ENCODE data around the gene LSMEM2.

The LSMEM2 gene

DNA sequence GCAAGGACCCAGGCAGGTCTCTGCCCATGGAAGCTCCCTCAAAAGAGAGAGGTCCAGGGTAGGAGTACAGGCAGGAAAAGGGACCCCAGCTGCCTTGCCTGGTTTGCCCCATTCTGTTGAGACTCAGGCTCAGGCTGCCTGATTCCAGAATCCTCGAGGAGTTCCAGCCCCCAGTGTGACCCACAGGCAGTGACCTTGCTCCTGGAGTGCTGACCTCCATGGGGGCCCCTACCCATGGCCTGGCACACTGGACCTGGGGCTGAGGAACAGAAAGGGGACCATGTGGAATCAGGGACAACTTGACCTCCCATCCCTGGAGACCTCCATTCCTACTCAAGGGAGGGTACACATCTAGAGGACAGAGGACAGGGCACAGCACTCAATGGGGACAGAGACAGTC lies 13.3 kb upstream of the LSMEM2 start:
- peak overlapping the region; percentile 97 to 99 for H3K27ac ChIP-seq
- no peak for DNase-seq (ENCODE audit: low spot score)
- H3K4me3 ChIP-seq, result no peak overlapping the region
- TF ChIP-seq, protein P1, sequence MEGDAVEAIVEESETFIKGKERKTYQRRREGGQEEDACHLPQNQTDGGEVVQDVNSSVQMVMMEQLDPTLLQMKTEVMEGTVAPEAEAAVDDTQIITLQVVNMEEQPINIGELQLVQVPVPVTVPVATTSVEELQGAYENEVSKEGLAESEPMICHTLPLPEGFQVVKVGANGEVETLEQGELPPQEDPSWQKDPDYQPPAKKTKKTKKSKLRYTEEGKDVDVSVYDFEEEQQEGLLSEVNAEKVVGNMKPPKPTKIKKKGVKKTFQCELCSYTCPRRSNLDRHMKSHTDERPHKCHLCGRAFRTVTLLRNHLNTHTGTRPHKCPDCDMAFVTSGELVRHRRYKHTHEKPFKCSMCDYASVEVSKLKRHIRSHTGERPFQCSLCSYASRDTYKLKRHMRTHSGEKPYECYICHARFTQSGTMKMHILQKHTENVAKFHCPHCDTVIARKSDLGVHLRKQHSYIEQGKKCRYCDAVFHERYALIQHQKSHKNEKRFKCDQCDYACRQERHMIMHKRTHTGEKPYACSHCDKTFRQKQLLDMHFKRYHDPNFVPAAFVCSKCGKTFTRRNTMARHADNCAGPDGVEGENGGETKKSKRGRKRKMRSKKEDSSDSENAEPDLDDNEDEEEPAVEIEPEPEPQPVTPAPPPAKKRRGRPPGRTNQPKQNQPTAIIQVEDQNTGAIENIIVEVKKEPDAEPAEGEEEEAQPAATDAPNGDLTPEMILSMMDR (IDR thresholded peaks at IDR 0.05), result no peak

DNA sequence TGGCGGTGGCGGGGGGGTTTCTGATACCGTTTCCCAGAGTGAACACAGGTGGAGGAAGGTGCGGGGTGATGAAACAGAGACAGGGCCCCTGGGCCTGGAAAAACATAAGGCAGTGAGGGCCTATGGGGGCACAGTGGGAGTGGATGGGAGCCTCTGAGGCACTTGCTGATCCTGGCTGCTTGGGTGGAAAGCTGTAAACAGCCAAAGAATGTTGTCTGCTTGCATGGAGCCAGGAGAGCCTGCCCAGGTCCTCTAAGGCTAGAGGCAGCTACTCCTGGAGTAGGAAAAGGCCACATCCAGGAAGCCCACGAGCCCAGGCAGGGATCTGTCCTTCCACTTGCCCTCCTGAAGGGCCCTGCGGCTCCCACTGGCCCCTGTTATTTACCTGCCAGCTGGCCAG lies 12.9 kb upstream of the LSMEM2 start:
- Histone ChIP-seq H3K27ac (peak overlapping the region; percentile 97 to 99), H3K4me3 (peak overlapping the region; percentile 74)
- no peak for DNase-seq (ENCODE audit: low spot score)
- TF ChIP-seq, protein P1 (IDR thresholded peaks at IDR 0.05), result no peak

DNA sequence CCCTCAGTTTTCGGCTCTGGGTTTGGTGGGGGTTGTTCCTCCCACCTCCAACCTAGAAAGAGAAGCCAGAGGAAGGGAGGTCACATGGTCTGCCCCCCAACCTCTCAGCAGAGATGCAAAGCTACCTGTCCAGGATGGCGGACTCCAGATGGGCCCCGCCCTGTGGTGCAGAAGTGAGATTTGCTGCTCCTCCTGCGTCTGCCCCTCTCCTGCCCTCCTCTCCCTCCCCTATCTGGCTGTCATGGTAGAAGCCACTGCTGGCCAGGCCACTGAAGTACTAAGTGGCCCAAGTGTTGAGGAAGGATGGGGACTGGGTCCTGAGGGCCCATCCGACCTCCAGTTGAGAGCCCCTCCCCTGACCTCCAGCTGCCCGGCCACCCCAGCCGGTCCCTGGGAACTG lies 12.1 kb upstream of the LSMEM2 start:
- Histone ChIP-seq H3K4me3 (peak overlapping the region; percentile 74), H3K27ac (peak overlapping the region; percentile 97 to 99)
- no peak for DNase-seq (ENCODE audit: low spot score)
- TF ChIP-seq, protein P1 (IDR thresholded peaks at IDR 0.05), result no peak

DNA sequence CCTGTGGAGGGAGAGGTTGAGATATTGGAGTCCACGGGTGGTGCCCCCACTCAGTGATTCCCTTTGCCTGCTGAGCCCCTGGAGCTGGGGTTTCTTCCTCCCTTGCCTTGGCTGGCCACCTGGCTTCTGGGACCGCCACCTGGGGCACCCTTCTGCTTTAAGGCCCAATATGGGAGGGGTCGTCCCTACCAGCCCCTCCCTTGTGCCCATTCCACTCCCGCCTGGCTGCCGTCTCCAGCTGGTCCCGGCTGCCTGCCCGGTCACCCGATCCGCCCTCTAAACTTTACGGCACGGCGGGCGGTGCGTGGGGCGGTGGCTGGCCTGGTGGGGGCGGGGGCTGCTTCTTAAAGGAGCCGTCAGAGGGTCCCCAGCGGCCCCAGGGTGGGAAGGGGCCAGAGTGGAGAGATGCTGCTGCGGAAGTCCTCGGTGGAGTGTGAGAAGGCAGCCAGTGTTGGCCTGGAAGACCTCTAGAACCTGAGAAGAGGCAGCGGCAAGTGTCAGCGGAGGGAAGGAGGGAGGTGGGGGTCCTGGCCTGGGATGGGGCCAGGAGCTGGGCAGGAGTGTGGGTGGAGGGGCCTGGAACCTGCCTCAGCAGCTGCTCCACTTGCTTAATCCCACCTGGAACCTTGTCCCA lies 11.5 kb upstream of the LSMEM2 start:
- TF ChIP-seq, protein P1 (IDR thresholded peaks at IDR 0.05), result no peak
- Histone ChIP-seq H3K27ac (peak overlapping the region; percentile 97 to 99), H3K4me3 (peak overlapping the region; percentile 74)
- DNase-seq (ENCODE audit: low spot score), result peak; percentile 87

DNA sequence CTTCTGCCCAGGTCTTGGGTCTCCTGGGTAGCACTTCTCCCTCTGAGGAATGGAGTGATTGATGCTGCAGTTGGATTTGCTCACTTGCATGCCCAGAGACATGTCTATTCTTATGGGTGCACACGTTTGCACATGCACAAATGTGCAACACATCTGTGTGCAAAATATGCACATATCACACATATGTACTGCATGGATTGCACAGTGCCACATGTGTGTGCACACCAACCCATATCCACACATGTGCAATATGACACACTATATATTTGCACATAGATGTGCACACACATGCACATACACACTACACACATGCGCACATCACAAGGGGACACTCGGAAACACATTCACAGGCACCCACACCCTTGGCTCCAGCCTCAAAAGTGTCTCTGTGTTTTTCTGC lies 10.6 kb upstream of the LSMEM2 start:
- H3K27ac ChIP-seq, result peak overlapping the region; percentile 97 to 99
- TF ChIP-seq, protein P1 (IDR thresholded peaks at IDR 0.05), result no peak
- H3K4me3 ChIP-seq, result peak overlapping the region; percentile 74
- DNase-seq (ENCODE audit: low spot score), result no peak

DNA sequence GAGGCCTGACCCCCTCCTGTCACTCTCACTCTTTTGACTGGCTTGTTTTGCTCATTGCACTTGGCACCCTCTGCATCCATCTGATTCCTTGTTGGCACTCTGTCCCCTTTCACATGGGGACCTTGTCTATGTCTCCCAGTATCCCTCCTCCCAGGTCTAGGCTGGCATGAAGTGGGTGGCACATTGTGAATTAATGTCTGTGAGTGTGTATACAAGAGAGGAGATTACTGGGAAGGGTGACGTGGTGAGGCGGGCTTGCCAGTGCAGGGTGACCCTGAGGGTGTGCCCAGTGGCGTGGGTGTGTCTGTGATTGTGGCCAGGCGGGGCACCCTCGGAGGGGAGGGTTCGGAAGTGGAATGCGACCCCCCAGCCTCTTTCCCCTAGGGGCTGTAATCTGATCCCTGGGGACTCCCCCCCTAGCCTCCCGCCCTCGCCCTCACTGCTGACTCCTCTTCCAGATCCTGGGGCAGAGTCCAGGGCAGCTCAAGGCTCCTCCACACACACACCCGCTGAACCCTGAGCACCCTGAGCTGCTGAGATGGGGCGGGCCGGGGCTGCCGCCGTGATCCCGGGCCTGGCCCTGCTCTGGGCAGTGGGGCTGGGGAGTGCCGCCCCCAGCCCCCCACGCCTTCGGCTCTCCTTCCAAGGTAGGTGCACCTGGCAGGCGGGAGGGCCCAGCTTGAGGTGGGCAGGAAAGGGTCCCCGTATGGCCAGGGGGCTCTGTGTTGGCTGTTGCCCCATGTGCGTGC lies 10.0 kb upstream of the LSMEM2 start, which contains the start of gene SEMA3B:
SEMA3B (plus strand) TSS at position 445 of the 749 bp plus-strand sequence; CDS start at position 539, 94 bp downstream.
- DNase-seq (ENCODE audit: low spot score), result peak; percentile 90

More for the DNA sequence above, 10.0 kb upstream of the LSMEM2 start, which contains the start of gene SEMA3B:
- TF ChIP-seq, protein P1 (IDR thresholded peaks at IDR 0.05), result no peak
- Histone ChIP-seq H3K4me3 (peak within 1 kb of the TSS; percentile 74), H3K27ac (peak within 1 kb of the TSS; percentile 97 to 99)

Measured in coronary artery (tissue), 2 donors.